ENCODE data around the gene TTC21B.

TTC21B gene

GRCh38 chr2:165877565-165878550 lies 75.7 kb downstream of the TTC21B start:
- Histone ChIP-seq H3K36me3 (ENCODE audit: control insufficient read depth in 2 of 2, insufficient read depth in 1 of 2, low read length in 2 of 2) (peaks cover 19 to 60% of the 10 kb centered on the region in 2 experiments), H3K9me3 (ENCODE audit: control insufficient read depth, insufficient read depth, low read depth, low read length) (no peaks in the 10 kb centered on the region), H3K4me3 (ENCODE audit: low read depth, low read length) (no peak overlapping the region), H3K4me1 (ENCODE audit: control insufficient read depth, insufficient read depth, low read length) (no peaks in the 10 kb centered on the region), H3K27ac (ENCODE audit: extremely low read depth, low read depth, low read length) (no peak overlapping the region)
- CTCF ChIA-PET, result interaction anchor here (0.7 to 1.0 kb wide), 2 partner anchors 124 to 136 kb away, joined by 3 read pairs; no protein-coding TSS in a partner anchor
- POLR2A ChIA-PET, result no interaction called here
- TF ChIP-seq ELK4 (IDR thresholded peaks at IDR 0.05; ENCODE audit: borderline replicate concordance, low read depth, low read length) (no peak), ZNF280C (tag by site-specific recombination; IDR thresholded peaks at IDR 0.05) (no peak), REPIN1 (tag by site-specific recombination; IDR thresholded peaks at IDR 0.05; ENCODE audit: low read depth) (no peak), PRDM2 (tag by site-specific recombination; IDR thresholded peaks at IDR 0.05; ENCODE audit: borderline replicate concordance) (no peak), ZNF112 (tag by site-specific recombination; IDR thresholded peaks at IDR 0.05) (no peak), ZNF488 (tag by site-specific recombination; IDR thresholded peaks at IDR 0.05) (no peak)

- H3K9me3 ChIP-seq (ENCODE audit: control insufficient read depth, insufficient read depth, low read depth, low read length), result no peaks in the 10 kb centered on the region; the same call in 1 of the 2 replicates
- H3K4me1 ChIP-seq (ENCODE audit: control insufficient read depth, insufficient read depth, low read length), result no peaks in the 10 kb centered on the region
- no peak for TF ChIP-seq TCF7L2 (IDR thresholded peaks at IDR 0.05; ENCODE audit: borderline replicate concordance, low read depth, low read length)
- H3K27ac ChIP-seq (ENCODE audit: extremely low read depth, low read depth, low read length), result no peak overlapping the region
- POLR2A ChIA-PET, result no interaction called here
- H3K36me3 ChIP-seq (ENCODE audit: control insufficient read depth in 2 of 2, insufficient read depth in 1 of 2, low read length in 2 of 2), result peaks cover 13 to 54% of the 10 kb centered on the region in 2 experiments
- no peak overlapping the region for H3K4me3 ChIP-seq (ENCODE audit: low read depth, low read length)
- CTCF ChIA-PET, result interaction anchor here (0.7 kb wide), 1 partner anchor 134 kb away, joined by 3 read pairs; no protein-coding TSS in a partner anchor
Observed at GRCh38 chr2:165876712-165877111, 76.9 kb downstream of the TTC21B start.

- no peaks in the 10 kb centered on the region; the same call in 1 of the 2 replicates for H3K9me3 ChIP-seq (ENCODE audit: control insufficient read depth, insufficient read depth, low read depth, low read length)
- H3K36me3 ChIP-seq (ENCODE audit: control insufficient read depth in 2 of 2, insufficient read depth in 1 of 2, low read length in 2 of 2), result peaks cover 13 to 54% of the 10 kb centered on the region in 2 experiments
- ChIA-PET POLR2A (no interaction called here), CTCF (no interaction called here)
- H3K4me1 ChIP-seq (ENCODE audit: control insufficient read depth, insufficient read depth, low read length), result no peaks in the 10 kb centered on the region
- no peak overlapping the region for H3K4me3 ChIP-seq (ENCODE audit: low read depth, low read length)
- H3K27ac ChIP-seq (ENCODE audit: extremely low read depth, low read depth, low read length), result no peak overlapping the region
- no peak for TF ChIP-seq ATF2 (tag by site-specific recombination; IDR thresholded peaks at IDR 0.05; ENCODE audit: low read depth)
- TF ChIP-seq ZNF350 (tag by site-specific recombination; IDR thresholded peaks at IDR 0.05), result no peak
- TF ChIP-seq MEIS1 (CRISPR knock-in tag; IDR thresholded peaks at IDR 0.05; ENCODE audit: borderline replicate concordance), result no peak
- no peak for TF ChIP-seq ZSCAN18 (tag by site-specific recombination; IDR thresholded peaks at IDR 0.05)
- no peak for TF ChIP-seq ZEB2 (tag by site-specific recombination; IDR thresholded peaks at IDR 0.05)
- TF ChIP-seq ZNF404 (tag by site-specific recombination; IDR thresholded peaks at IDR 0.05), result no peak
- TF ChIP-seq ZIC2 (tag by site-specific recombination; IDR thresholded peaks at IDR 0.05), result no peak
- no peak for TF ChIP-seq ZNF239 (tag by site-specific recombination; IDR thresholded peaks at IDR 0.05)
- no peak for TF ChIP-seq ZFP37 (tag by site-specific recombination; IDR thresholded peaks at IDR 0.05)
Observed at GRCh38 chr2:165876269-165876668, 77.3 kb downstream of the TTC21B start.
